HG02588 (cell line): ENCODE results near the gene MYDGF.
"Not testable (repeated sequence)": the region's sequence is repeated elsewhere in the genome, so short reads cannot be mapped to it uniquely, and the experiment has no call there.

ENCODE experiments used
- ATAC-seq: cut with Tn5 transposase; IDR thresholded peaks from one replicate; pipeline ENCODE4 v1.9.1; 2021; ENCODE audit warnings: mild to moderate bottlenecking, moderate library complexity; ENCODE audit not compliant: unreplicated experiment

Gene MYDGF

GRCh38 chr19:4669723-4670480 lies at the start of gene MYDGF:
Gene MYDGF (minus strand): TSS chr19:4670342. CDS start chr19:4670334, 8 bp downstream.
- ATAC-seq, result peak; percentile 75

- ATAC-seq, result no peak
Measured at GRCh38 chr19:4719499-4719866, 49.3 kb upstream of the MYDGF start.

- ATAC-seq, result no peak
Measured at GRCh38 chr19:4717966-4718701, 48.0 kb upstream of the MYDGF start.

- no peak for ATAC-seq
Measured at GRCh38 chr19:4717191-4717965, 47.2 kb upstream of the MYDGF start.

- no peak for ATAC-seq
Measured at GRCh38 chr19:4715529-4716221, 45.5 kb upstream of the MYDGF start.

- ATAC-seq, result not testable (repeated sequence)
Measured at GRCh38 chr19:4715178-4715528, 45.0 kb upstream of the MYDGF start.

- ATAC-seq, result no peak
Measured at GRCh38 chr19:4714016-4714415, 43.9 kb upstream of the MYDGF start.

- no peak for ATAC-seq
Measured at GRCh38 chr19:4713384-4713951, 43.3 kb upstream of the MYDGF start.

GRCh38 chr19:4712771-4713170 lies 42.6 kb upstream of the MYDGF start:
- no peak for ATAC-seq

- no peak for ATAC-seq
Measured at GRCh38 chr19:4711211-4711610, 41.1 kb upstream of the MYDGF start.

GRCh38 chr19:4710281-4710600 lies 40.1 kb upstream of the MYDGF start:
- no peak for ATAC-seq

- no peak for ATAC-seq
Measured at GRCh38 chr19:4709440-4710280, 39.5 kb upstream of the MYDGF start.

GRCh38 chr19:4707956-4708650 lies 38.0 kb upstream of the MYDGF start:
- ATAC-seq, result no peak

- ATAC-seq, result no peak
Measured at GRCh38 chr19:4707322-4707721, 37.2 kb upstream of the MYDGF start.

- ATAC-seq, result no peak
Measured at GRCh38 chr19:4705413-4706131, 35.4 kb upstream of the MYDGF start.

GRCh38 chr19:4704317-4704673 lies 34.2 kb upstream of the MYDGF start:
- no peak for ATAC-seq

GRCh38 chr19:4703671-4704316 lies 33.7 kb upstream of the MYDGF start:
- ATAC-seq, result no peak

- ATAC-seq, result no peak
Measured at GRCh38 chr19:4702764-4703163, 32.6 kb upstream of the MYDGF start.
